CD4-positive, alpha-beta T cell treated with Interleukin-6 for 4 hours (primary cell): Measurements from ENCODE around the gene CT47A1.
"Not testable (repeated sequence)": the region's sequence is repeated elsewhere in the genome, so short reads cannot be mapped to it uniquely, and the experiment has no call there.

Experiments used
- DNase-seq: peaks from one replicate; pipeline ENCODE4 v3.0.0-alpha.2; 2020; ENCODE audit warnings: mixed read lengths

Gene CT47A1

GRCh38 chrX:120985660-120986059 lies at the start of gene CT47A1:
CT47A1 (minus strand) TSS chrX:120985760; CDS start chrX:120985529, 231 bp downstream.
- DNase-seq: not testable (repeated sequence)

- no peak for DNase-seq
Observed at GRCh38 chrX:121032531-121032930, 47.0 kb upstream of the CT47A1 start.

GRCh38 chrX:121030083-121030482 lies 44.5 kb upstream of the CT47A1 start:
- no peak for DNase-seq

- DNase-seq: no peak
Observed at GRCh38 chrX:121028419-121028818, 42.9 kb upstream of the CT47A1 start.

- no peak for DNase-seq
Observed at GRCh38 chrX:121014826-121015225, 29.3 kb upstream of the CT47A1 start.

GRCh38 chrX:121013897-121014455 lies 28.4 kb upstream of the CT47A1 start:
- no peak for DNase-seq

GRCh38 chrX:121011254-121011653 lies 25.7 kb upstream of the CT47A1 start:
- DNase-seq: no peak

- DNase-seq: no peak
Observed at GRCh38 chrX:121010218-121010617, 24.7 kb upstream of the CT47A1 start.

GRCh38 chrX:121009764-121010163 lies 24.2 kb upstream of the CT47A1 start:
- DNase-seq: no peak

- no peak for DNase-seq
Observed at GRCh38 chrX:121008920-121009319, 23.4 kb upstream of the CT47A1 start.

- DNase-seq: no peak
Observed at GRCh38 chrX:121000589-121000988, 15.0 kb upstream of the CT47A1 start.

GRCh38 chrX:120999413-120999812 lies 13.9 kb upstream of the CT47A1 start:
- DNase-seq: no peak

- DNase-seq: not testable (repeated sequence)
Observed at GRCh38 chrX:120956500-120956899, 29.1 kb downstream of the CT47A1 start, which contains the start of gene CT47A7. CT47A7 (minus strand) TSS chrX:120956600; CDS start chrX:120956345, 255 bp downstream.
